MG63 (cell line): ENCODE data around the gene LMO2. TPM values are rescaled to one million over a fixed set of nuclear protein-coding genes. Genes with fewer than 3 reads are reported as not detected.
"Not testable (repeated sequence)": the region's sequence is repeated elsewhere in the genome, so short reads cannot be mapped to it uniquely, and the experiment has no call there.

ENCODE experiments used
- DNase-seq: peaks from one replicate; pipeline ENCODE4 v3.0.0-alpha.2; 2020
- H3K27me3 ChIP-seq: fragments of 250-450 bp; sonication (Bioruptor Pico); 2 replicates; pipeline ENCODE4 v1.5.1; 2020; ENCODE audit warnings: mild to moderate bottlenecking, moderate library complexity
- H3K36me3 ChIP-seq: fragments of 250-450 bp; sonication (Bioruptor Pico); 2 replicates; pipeline ENCODE4 v1.5.1; 2020; ENCODE audit warnings: mild to moderate bottlenecking, moderate library complexity
- H3K4me3 ChIP-seq: fragments of 250-450 bp; sonication (Bioruptor Pico); 2 replicates; pipeline ENCODE4 v1.5.1; 2020; ENCODE audit warnings: mild to moderate bottlenecking, moderate library complexity
- H3K9me3 ChIP-seq: fragments of 250-450 bp; sonication (Bioruptor Pico); 2 replicates; pipeline ENCODE4 v1.5.1; 2020; ENCODE audit warnings: mild to moderate bottlenecking, moderate library complexity
- total RNA-seq: library from RNA; depleted of rRNA; stranded (reverse); fragments of >200 nt; shearing (Covaris generic); gene quantifications from 2 replicates; pipeline ENCODE4 v1.2.3, GENCODE V29; 2014; ENCODE audit warnings: low replicate concordance; rRNA removed

LMO2 gene
- total RNA-seq, 1 experiment from 2014 or later: not detected

GRCh38 chr11:33825854-33826560 is 65.9 kb downstream of the LMO2 start:
- Histone ChIP-seq H3K27me3 (peaks cover 45% of the 10 kb centered on the region), H3K36me3 (no peaks in the 10 kb centered on the region)
- no peak for DNase-seq

GRCh38 chr11:33822981-33823380 is 68.9 kb downstream of the LMO2 start:
- not testable (repeated sequence) for H3K4me3 ChIP-seq, H3K36me3 ChIP-seq, DNase-seq, H3K9me3 ChIP-seq
- H3K27me3 ChIP-seq: peaks cover 47% of the 10 kb centered on the region

More at GRCh38 chr11:33825854-33826560, 65.9 kb downstream of the LMO2 start:
- H3K9me3 ChIP-seq: no peaks in the 10 kb centered on the region
- no peak overlapping the region for H3K4me3 ChIP-seq

- DNase-seq: no peak
- H3K27me3 ChIP-seq: peaks cover 53% of the 10 kb centered on the region
These were observed 72.4 kb downstream of the LMO2 start for GRCh38 chr11:33819278-33820035.

More at GRCh38 chr11:33819278-33820035, 72.4 kb downstream of the LMO2 start:
- Histone ChIP-seq H3K36me3 (no peaks in the 10 kb centered on the region), H3K9me3 (no peaks in the 10 kb centered on the region), H3K4me3 (no peak overlapping the region)

Other genes with a start within 250 kb of the LMO2 start
- not detected in 2 replicates for gene C11orf91, start 191.2 kb downstream of the LMO2 start, total RNA-seq
- 360 and 394 TPM in 2 replicates for gene CD59, start 155.7 kb downstream of the LMO2 start, total RNA-seq
- 41.7 and 48.8 TPM in 2 replicates for gene FBXO3, start 117.6 kb downstream of the LMO2 start, total RNA-seq
- gene CAPRIN1, start 159.7 kb upstream of the LMO2 start, total RNA-seq: 199 and 235 TPM in 2 replicates
- gene NAT10, start 213.6 kb upstream of the LMO2 start, total RNA-seq: 52.1 and 96.3 TPM in 2 replicates